Uterus (tissue), 4 donors: Measurements from ENCODE around the gene EYS. TPM values are rescaled to one million over a fixed set of nuclear protein-coding genes. Genes with fewer than 3 reads are reported as not detected.

Source experiments
- DNase-seq, 2 donors: peaks; one replicate each; pipeline ENCODE4 v3.0.0-alpha.2; 2019 to 2020
- H3K27ac ChIP-seq, 2 donors: fragments of 200-600 bp; sonication (generic); 1 replicate in 1 of 2; 2 replicates in 1 of 2; pipeline ENCODE4 v1.5.1; 2016 to 2018
- H3K27me3 ChIP-seq, 2 donors: fragments of 200-600 bp; sonication (generic); one replicate each; pipeline ENCODE4 v1.5.1; 2018 to 2019; ENCODE audit warnings: control low read depth in 1 of 2
- H3K36me3 ChIP-seq, 2 donors: fragments of 200-600 bp; sonication (generic); one replicate each; pipeline ENCODE4 v1.5.1; 2019; ENCODE audit warnings: control low read depth in 1 of 2
- H3K4me1 ChIP-seq, 2 donors: fragments of 200-600 bp; sonication (generic); one replicate each; pipeline ENCODE4 v1.5.1; 2018 to 2019; ENCODE audit warnings: control low read depth in 1 of 2
- H3K4me3 ChIP-seq, 2 donors: fragments of 200-600 bp; sonication (generic); 1 replicate in 1 of 2; 2 replicates in 1 of 2; pipeline ENCODE4 v1.5.1; 2018 to 2019; ENCODE audit warnings: mild to moderate bottlenecking in 1 of 2
- H3K9me3 ChIP-seq, 2 donors: fragments of 200-600 bp; sonication (generic); one replicate each; pipeline ENCODE4 v1.5.1; 2019; ENCODE audit warnings: control low read depth in 1 of 2
- POLR2A ChIP-seq, 2 donors: fragments of 450-650 bp; IDR thresholded peaks; one replicate each; pipeline ENCODE4 v1.6.1; 2016; ENCODE audit warnings: antibody characterized with exemption in 2 of 2, mild to moderate bottlenecking in 1 of 2, moderate library complexity in 1 of 2
- intact Hi-C: fragments of 100-400 bp; cut with DNase I; formaldehyde crosslinking; loops from one replicate; pipeline ENCODE4 v1.15.1; 2023; ENCODE audit warnings: low total_unique reads
- total RNA-seq, 4 donors: library from RNA; depleted of rRNA in 3 of 4; stranded (reverse); fragments of >200 nt in 3 of 4; gene quantifications; one replicate each; pipeline versions ENCODE4 v1.1.0 to v1.2.4, GENCODE V29; 2014 to 2023
- TF ChIP-seq, protein P1 (sequence below), 4 experiments: fragments of 200-600 bp in 2 of 4; fragments of 450-650 bp in 2 of 4; sonication (generic) in 2 of 4; IDR thresholded peaks; one replicate each; pipeline ENCODE4 v1.5.1; 2016 to 2019; ENCODE audit warnings: antibody characterized with exemption in 4 of 4, mild to moderate bottlenecking in 2 of 4, moderate library complexity in 1 of 4
- donor health status: DM: yes; HTN: yes; CAD: no.

The EYS gene
- total RNA-seq, 4 donors from 2014 or later, result 1.3 TPM; not detected in 3

DNA sequence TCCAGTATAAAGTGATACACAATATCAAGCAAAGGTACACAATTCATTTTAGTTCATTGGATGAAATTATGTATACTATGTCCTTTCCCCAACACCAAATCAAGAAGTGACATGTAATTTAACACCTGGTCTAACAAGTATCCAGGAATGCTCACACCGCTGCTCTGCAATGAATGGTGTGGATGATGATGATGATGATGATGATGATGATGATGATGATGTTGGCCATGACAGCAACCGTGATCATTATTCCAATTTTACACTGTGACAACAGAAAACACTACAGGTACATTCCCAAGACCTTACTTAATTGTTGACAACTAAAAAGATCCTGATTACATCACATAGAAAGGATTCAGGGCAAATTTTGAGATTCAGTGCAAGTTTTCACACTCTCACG is 1449.4 kb downstream of the EYS start:
- intact Hi-C loops, result no loop called here
- no peaks in the 10 kb centered on the region for H3K9me3 ChIP-seq
- H3K27ac ChIP-seq, result no peak overlapping the region
- no peaks in the 10 kb centered on the region for H3K36me3 ChIP-seq
- no peaks in the 10 kb centered on the region for H3K4me1 ChIP-seq
- no peak overlapping the region for H3K4me3 ChIP-seq
- no peak for TF ChIP-seq POLR2A (IDR thresholded peaks at IDR 0.05)
- TF ChIP-seq, protein P1, sequence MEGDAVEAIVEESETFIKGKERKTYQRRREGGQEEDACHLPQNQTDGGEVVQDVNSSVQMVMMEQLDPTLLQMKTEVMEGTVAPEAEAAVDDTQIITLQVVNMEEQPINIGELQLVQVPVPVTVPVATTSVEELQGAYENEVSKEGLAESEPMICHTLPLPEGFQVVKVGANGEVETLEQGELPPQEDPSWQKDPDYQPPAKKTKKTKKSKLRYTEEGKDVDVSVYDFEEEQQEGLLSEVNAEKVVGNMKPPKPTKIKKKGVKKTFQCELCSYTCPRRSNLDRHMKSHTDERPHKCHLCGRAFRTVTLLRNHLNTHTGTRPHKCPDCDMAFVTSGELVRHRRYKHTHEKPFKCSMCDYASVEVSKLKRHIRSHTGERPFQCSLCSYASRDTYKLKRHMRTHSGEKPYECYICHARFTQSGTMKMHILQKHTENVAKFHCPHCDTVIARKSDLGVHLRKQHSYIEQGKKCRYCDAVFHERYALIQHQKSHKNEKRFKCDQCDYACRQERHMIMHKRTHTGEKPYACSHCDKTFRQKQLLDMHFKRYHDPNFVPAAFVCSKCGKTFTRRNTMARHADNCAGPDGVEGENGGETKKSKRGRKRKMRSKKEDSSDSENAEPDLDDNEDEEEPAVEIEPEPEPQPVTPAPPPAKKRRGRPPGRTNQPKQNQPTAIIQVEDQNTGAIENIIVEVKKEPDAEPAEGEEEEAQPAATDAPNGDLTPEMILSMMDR (IDR thresholded peaks at IDR 0.05), result no peak
- DNase-seq, result no peak
- H3K27me3 ChIP-seq, result no peaks in the 10 kb centered on the region

DNA sequence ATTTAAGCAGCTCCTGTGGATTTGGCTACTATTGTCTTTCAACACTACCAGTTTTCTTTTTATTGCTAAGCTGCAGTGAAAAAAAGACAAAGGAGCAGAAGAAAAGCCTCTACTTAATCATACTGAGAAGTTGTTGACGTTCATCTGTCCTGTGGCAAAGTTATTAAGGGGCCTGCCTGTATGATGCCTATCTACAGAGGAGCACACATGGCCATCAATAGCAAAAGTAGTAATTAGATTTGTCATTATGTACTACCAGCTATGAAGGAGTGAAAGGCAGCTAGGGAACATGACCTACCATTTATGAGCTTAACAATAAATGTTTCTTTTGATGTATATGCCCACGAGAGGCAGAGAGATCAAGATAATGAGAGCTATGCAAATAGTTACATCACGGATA is 1450.5 kb downstream of the EYS start:
- H3K27ac ChIP-seq, result no peak overlapping the region
- H3K4me1 ChIP-seq, result no peaks in the 10 kb centered on the region
- no peaks in the 10 kb centered on the region for H3K36me3 ChIP-seq
- TF ChIP-seq, protein P1 (IDR thresholded peaks at IDR 0.05), result no peak
- TF ChIP-seq POLR2A (IDR thresholded peaks at IDR 0.05), result no peak
- H3K27me3 ChIP-seq, result no peaks in the 10 kb centered on the region
- H3K9me3 ChIP-seq, result no peaks in the 10 kb centered on the region
- intact Hi-C loops, result no loop called here
- H3K4me3 ChIP-seq, result no peak overlapping the region
- no peak for DNase-seq

DNA sequence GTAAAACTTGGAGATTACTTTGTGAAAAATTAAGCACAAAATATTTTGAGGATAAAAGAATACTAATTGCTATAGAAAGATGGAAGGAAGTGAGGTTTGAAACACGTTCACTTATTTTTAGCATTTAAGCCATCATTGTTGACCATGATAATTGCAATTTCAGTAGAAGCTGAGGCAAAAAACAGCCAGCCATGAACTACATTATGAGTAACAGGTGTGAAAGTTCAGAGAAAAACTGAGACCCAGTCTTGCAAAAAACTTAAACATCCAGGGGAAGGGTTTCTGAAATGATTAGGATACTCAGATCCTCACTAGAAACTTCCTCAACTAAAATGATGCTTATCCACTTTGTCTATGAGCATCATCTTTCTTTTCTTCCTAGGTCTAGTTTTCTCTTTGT is 1452.0 kb downstream of the EYS start:
- TF ChIP-seq, protein P1 (IDR thresholded peaks at IDR 0.05), result no peak
- TF ChIP-seq POLR2A (IDR thresholded peaks at IDR 0.05), result no peak
- H3K36me3 ChIP-seq, result no peaks in the 10 kb centered on the region
- intact Hi-C loops, result no loop called here

DNA sequence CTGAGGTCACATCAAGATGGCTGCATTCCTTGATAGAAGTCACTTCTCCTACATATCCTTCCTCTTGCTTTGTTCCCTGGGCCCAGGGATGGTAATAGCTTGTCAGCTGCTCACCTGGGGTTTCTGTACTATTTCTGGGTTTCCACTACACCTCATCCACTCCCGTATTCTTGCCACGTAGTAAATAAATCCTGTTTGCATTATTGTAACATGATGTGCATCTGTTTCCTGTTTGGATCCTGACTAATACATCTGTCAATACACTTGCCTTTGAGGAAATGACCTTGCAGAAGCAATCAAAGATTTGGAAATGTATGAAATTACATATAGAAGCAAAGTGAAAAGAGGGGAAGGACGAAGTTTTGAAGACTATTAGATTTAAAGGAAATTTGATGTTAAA is 1452.5 kb downstream of the EYS start:
- no peak overlapping the region for H3K27ac ChIP-seq
- TF ChIP-seq POLR2A (IDR thresholded peaks at IDR 0.05), result no peak
- TF ChIP-seq, protein P1 (IDR thresholded peaks at IDR 0.05), result no peak
- no peak overlapping the region for H3K4me3 ChIP-seq
- no peaks in the 10 kb centered on the region for H3K9me3 ChIP-seq
- no peaks in the 10 kb centered on the region for H3K36me3 ChIP-seq
- intact Hi-C loops, result no loop called here
- no peaks in the 10 kb centered on the region for H3K4me1 ChIP-seq
- no peak for DNase-seq
- no peaks in the 10 kb centered on the region for H3K27me3 ChIP-seq

More for the DNA sequence above, 1452.0 kb downstream of the EYS start:
- Histone ChIP-seq H3K27me3 (no peaks in the 10 kb centered on the region), H3K27ac (no peak overlapping the region), H3K4me1 (no peaks in the 10 kb centered on the region), H3K9me3 (no peaks in the 10 kb centered on the region), H3K4me3 (no peak overlapping the region)
- DNase-seq, result no peak

DNA sequence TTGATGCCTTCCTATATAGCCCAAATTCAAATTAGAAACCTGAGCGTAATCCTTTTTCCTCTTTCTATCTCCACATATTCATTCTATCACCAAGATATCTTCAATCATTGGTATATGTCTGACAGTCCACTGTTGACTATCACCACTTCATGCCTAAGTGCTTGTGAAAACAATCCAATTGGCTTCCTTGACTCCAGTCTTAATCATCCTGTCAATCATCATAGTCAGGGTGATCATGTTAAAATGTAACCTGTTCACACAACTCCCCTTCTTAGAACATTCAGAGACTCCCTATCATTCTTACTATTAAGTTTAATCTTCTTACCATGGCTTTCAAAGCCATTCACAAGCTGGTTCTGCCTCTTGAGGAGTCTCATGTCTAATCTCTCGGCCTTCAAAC is 1454.8 kb downstream of the EYS start:
- TF ChIP-seq, protein P1 (IDR thresholded peaks at IDR 0.05), result no peak
- no peak for TF ChIP-seq POLR2A (IDR thresholded peaks at IDR 0.05)
- no peaks in the 10 kb centered on the region for H3K36me3 ChIP-seq
- no peaks in the 10 kb centered on the region for H3K9me3 ChIP-seq
- intact Hi-C loops, result no loop called here
- no peaks in the 10 kb centered on the region for H3K4me1 ChIP-seq
- H3K27me3 ChIP-seq, result no peaks in the 10 kb centered on the region
- no peak overlapping the region for H3K4me3 ChIP-seq
- no peak overlapping the region for H3K27ac ChIP-seq
- DNase-seq, result no peak
